Breast epithelium (tissue), 4 donors: ENCODE results near the gene PLEKHF1. TPM values are rescaled to one million over a fixed set of nuclear protein-coding genes. Genes with fewer than 3 reads are reported as not detected.

Source experiments
- DNase-seq, 2 donors: peaks; one replicate each; pipeline ENCODE4 v3.0.0-alpha.2; 2019; ENCODE audit warnings: low spot score in 2 of 2
- H3K27ac ChIP-seq, 2 donors: fragments of 200-600 bp; sonication (generic) in 1 of 2; one replicate each; pipeline ENCODE4 v1.5.1; 2016 to 2019; ENCODE audit warnings: mild to moderate bottlenecking in 1 of 2
- H3K27me3 ChIP-seq, 2 donors: fragments of 200-600 bp; sonication (generic) in 1 of 2; one replicate each; pipeline versions ENCODE4 v1.5.1 to v1.6.0; 2017 to 2019; ENCODE audit warnings: control low read depth in 1 of 2, mild to moderate bottlenecking in 1 of 2
- H3K36me3 ChIP-seq: fragments of 200-600 bp; one replicate; pipeline ENCODE4 v1.5.1; 2019
- H3K4me1 ChIP-seq, 2 donors: fragments of 200-600 bp; sonication (generic); one replicate each; pipeline ENCODE4 v1.5.1; 2016 to 2019; ENCODE audit warnings: control low read depth in 1 of 2
- H3K4me3 ChIP-seq, 3 donors: fragments of 200-600 bp; sonication (generic); 1 replicate in 2 of 3; 2 replicates in 1 of 3; pipeline ENCODE4 v1.5.1; 2016 to 2019; ENCODE audit warnings: mild to moderate bottlenecking in 3 of 3, moderate library complexity in 2 of 3
- H3K9me3 ChIP-seq, 2 donors: fragments of 200-600 bp; sonication (generic) in 1 of 2; one replicate each; pipeline ENCODE4 v1.5.1; 2016 to 2019; ENCODE audit warnings: control low read depth in 1 of 2
- CTCF ChIP-seq, 3 donors: fragments of 450-650 bp; IDR thresholded peaks; one replicate each; pipeline ENCODE4 v1.5.1; 2016 to 2017; ENCODE audit warnings: antibody characterized with exemption in 3 of 3, mild to moderate bottlenecking in 3 of 3, moderate library complexity in 3 of 3
- POLR2A ChIP-seq: fragments of 450-650 bp; IDR thresholded peaks from one replicate; pipeline ENCODE4 v1.6.1; 2016; ENCODE audit warnings: antibody characterized with exemption, mild to moderate bottlenecking, moderate library complexity
- POLR2AphosphoS5 ChIP-seq, 3 donors: sonication (generic); formaldehyde crosslinking; IDR thresholded peaks; one replicate each; pipeline ENCODE4 v1.6.1; 2017; ENCODE audit warnings: antibody characterized with exemption in 3 of 3
- intact Hi-C: fragments of 100-400 bp; cut with DNase I; formaldehyde crosslinking; loops from one replicate; pipeline ENCODE4 v1.15.1; 2023; ENCODE audit warnings: low total_unique reads
- total RNA-seq, 3 donors: library from RNA; depleted of rRNA; stranded (reverse); fragments of >200 nt; gene quantifications; one replicate each; pipeline ENCODE4 v1.1.0, GENCODE V29; 2016

PLEKHF1 gene
- total RNA-seq, 3 donors from 2014 or later = 29.8 to 71.4 (median 58.7) TPM

GRCh38 chr19:29618871-29619270, 46.4 kb upstream of the PLEKHF1 start:
- Histone ChIP-seq H3K4me1 (no peaks in the 10 kb centered on the region), H3K4me3 (no peak overlapping the region), H3K36me3 (peaks cover 2% of the 10 kb centered on the region), H3K9me3 (no peaks in the 10 kb centered on the region), H3K27me3 (no peaks in the 10 kb centered on the region), H3K27ac (no peak overlapping the region)
- intact Hi-C loops = no loop called here
- TF ChIP-seq POLR2A = no peak
- no peak for TF ChIP-seq CTCF (IDR thresholded peaks at IDR 0.05)
- TF ChIP-seq POLR2AphosphoS5 (IDR thresholded peaks at IDR 0.05) = no peak
- DNase-seq = no peak

- no peak overlapping the region for H3K27ac ChIP-seq
- no peaks in the 10 kb centered on the region for H3K9me3 ChIP-seq
- no peaks in the 10 kb centered on the region for H3K4me1 ChIP-seq
- intact Hi-C loops = loop anchor here (1.0 kb wide), 1 partner anchor 14 kb away; no protein-coding TSS in a partner anchor
- no peak overlapping the region for H3K4me3 ChIP-seq
- H3K27me3 ChIP-seq = no peaks in the 10 kb centered on the region
- TF ChIP-seq CTCF (IDR thresholded peaks at IDR 0.05) (no peak), POLR2AphosphoS5 (IDR thresholded peaks at IDR 0.05) (no peak), POLR2A (no peak)
- DNase-seq = no peak
- no peaks in the 10 kb centered on the region for H3K36me3 ChIP-seq
Observed at GRCh38 chr19:29620931-29621351, 44.3 kb upstream of the PLEKHF1 start.

GRCh38 chr19:29622166-29623070, 42.8 kb upstream of the PLEKHF1 start:
- no peak for DNase-seq
- intact Hi-C loops = no loop called here
- no peaks in the 10 kb centered on the region for H3K4me1 ChIP-seq
- H3K9me3 ChIP-seq = no peaks in the 10 kb centered on the region
- TF ChIP-seq CTCF (IDR thresholded peaks at IDR 0.05) (no peak), POLR2AphosphoS5 (IDR thresholded peaks at IDR 0.05) (no peak), POLR2A (no peak)
- H3K36me3 ChIP-seq = no peaks in the 10 kb centered on the region
- H3K27ac ChIP-seq = no peak overlapping the region
- H3K4me3 ChIP-seq = no peak overlapping the region
- no peaks in the 10 kb centered on the region for H3K27me3 ChIP-seq

GRCh38 chr19:29623726-29624488, 41.4 kb upstream of the PLEKHF1 start:
- Histone ChIP-seq H3K27me3 (no peaks in the 10 kb centered on the region), H3K9me3 (no peaks in the 10 kb centered on the region), H3K4me3 (no peak overlapping the region), H3K27ac (no peak overlapping the region), H3K4me1 (no peaks in the 10 kb centered on the region), H3K36me3 (no peaks in the 10 kb centered on the region)
- intact Hi-C loops = no loop called here
- DNase-seq = no peak
- TF ChIP-seq POLR2A = no peak

GRCh38 chr19:29624489-29625185, 40.6 kb upstream of the PLEKHF1 start:
- Histone ChIP-seq H3K36me3 (no peaks in the 10 kb centered on the region), H3K4me1 (no peaks in the 10 kb centered on the region), H3K9me3 (no peaks in the 10 kb centered on the region), H3K4me3 (no peak overlapping the region), H3K27ac (no peak overlapping the region), H3K27me3 (no peaks in the 10 kb centered on the region)
- DNase-seq = no peak
- TF ChIP-seq CTCF (IDR thresholded peaks at IDR 0.05) (no peak), POLR2AphosphoS5 (IDR thresholded peaks at IDR 0.05) (no peak), POLR2A (no peak)
- intact Hi-C loops = no loop called here
